HUES64 (cell line): ENCODE data around the gene MADD.
A peak's percentile ranks its signal among the peaks of the same experiment; 100 is the strongest.
"Not testable (repeated sequence)": the region's sequence is repeated elsewhere in the genome, so short reads cannot be mapped to it uniquely, and the experiment has no call there.

Source experiments
- H3K27ac ChIP-seq: 2 replicates; pipeline ENCODE4 v1.7.0; 2013; ENCODE audit warnings: low read depth, low read length, inconsistent platforms
- H3K27me3 ChIP-seq: 2 replicates; pipeline ENCODE4 v1.6.1; 2013; ENCODE audit warnings: mild to moderate bottlenecking, low read length; ENCODE audit not compliant: insufficient read depth
- H3K36me3 ChIP-seq: 2 replicates; pipeline ENCODE4 v1.6.1; 2013; ENCODE audit warnings: mild to moderate bottlenecking, low read length; ENCODE audit not compliant: insufficient read depth
- H3K4me1 ChIP-seq: 2 replicates; pipeline ENCODE4 v1.6.1; 2013; ENCODE audit warnings: mild to moderate bottlenecking, low read length, moderate library complexity; ENCODE audit not compliant: insufficient read depth
- H3K4me3 ChIP-seq: 2 replicates; pipeline ENCODE4 v1.5.1; 2013; ENCODE audit warnings: mild to moderate bottlenecking, low read length, moderate library complexity
- H3K9ac ChIP-seq: 2 replicates; pipeline ENCODE4 v1.6.1; 2013; ENCODE audit warnings: mild to moderate bottlenecking, low read depth, low read length
- H3K9me3 ChIP-seq: 2 replicates; pipeline ENCODE4 v1.6.1; 2013; ENCODE audit warnings: low read depth, low read length; ENCODE audit not compliant: insufficient read depth
- WGBS: fragments of 150-250, 120-280 bp; methylation state at CpG from one replicate; pipeline ENCODE4 v1.1.7; 2013; ENCODE audit warnings: missing lambda C conversion rate; 5-methylcytosine and 5-hydroxymethylcytosine counted together

Gene MADD

GRCh38 chr11:47299078-47299477 lies 29.1 kb downstream of the MADD start:
- H3K4me3 ChIP-seq: no peak overlapping the region
- no peak overlapping the region for H3K9ac ChIP-seq
- peaks cover 10% of the 10 kb centered on the region; the same call in 1 of the 2 replicates for H3K9me3 ChIP-seq
- H3K27me3 ChIP-seq: no peaks in the 10 kb centered on the region
- no peak overlapping the region for H3K27ac ChIP-seq
- peaks cover 67% of the 10 kb centered on the region for H3K36me3 ChIP-seq
- WGBS: 100% methylated on average over 2 of the region's 3 CpGs
- H3K4me1 ChIP-seq: no peaks in the 10 kb centered on the region

GRCh38 chr11:47302853-47303252 lies 32.9 kb downstream of the MADD start:
- Histone ChIP-seq H3K27ac (no peak overlapping the region), H3K9ac (no peak overlapping the region), H3K36me3 (peaks cover 54% of the 10 kb centered on the region), H3K9me3 (peaks cover 10% of the 10 kb centered on the region; the same call in 1 of the 2 replicates), H3K27me3 (no peaks in the 10 kb centered on the region), H3K4me1 (no peaks in the 10 kb centered on the region), H3K4me3 (no peak overlapping the region)
- 100% methylated on average over 1 of the region's 1 CpG for WGBS

GRCh38 chr11:47305734-47306483 lies 36.0 kb downstream of the MADD start:
- peaks cover 7% of the 10 kb centered on the region; the same call in 1 of the 2 replicates for H3K9me3 ChIP-seq
- H3K36me3 ChIP-seq: peaks cover 55% of the 10 kb centered on the region
- H3K27me3 ChIP-seq: no peaks in the 10 kb centered on the region
- H3K27ac ChIP-seq: no peak overlapping the region
- 96% methylated on average over 3 of the region's 3 CpGs for WGBS
- H3K4me1 ChIP-seq: peaks cover 5% of the 10 kb centered on the region; the same call in 1 of the 2 replicates
- H3K9ac ChIP-seq: no peak overlapping the region
- no peak overlapping the region for H3K4me3 ChIP-seq

- no CpG with 5 or more reads among the region's 1 CpG for WGBS
- peaks cover 7% of the 10 kb centered on the region; the same call in 1 of the 2 replicates for H3K9me3 ChIP-seq
- H3K4me1 ChIP-seq: peaks cover 5% of the 10 kb centered on the region; the same call in 1 of the 2 replicates
- no peak overlapping the region for H3K4me3 ChIP-seq
- no peaks in the 10 kb centered on the region for H3K27me3 ChIP-seq
- peaks cover 57% of the 10 kb centered on the region for H3K36me3 ChIP-seq
- no peak overlapping the region for H3K9ac ChIP-seq
- H3K27ac ChIP-seq: no peak overlapping the region
Measured at GRCh38 chr11:47306484-47306844, 36.5 kb downstream of the MADD start.

- no peak overlapping the region; the same call in 1 of the 2 replicates for H3K9ac ChIP-seq
- H3K27me3 ChIP-seq: no peaks in the 10 kb centered on the region
- H3K4me3 ChIP-seq: no peak overlapping the region
- WGBS: 77% methylated on average over 6 of the region's 6 CpGs
- peaks cover 60% of the 10 kb centered on the region for H3K36me3 ChIP-seq
- peaks cover 5% of the 10 kb centered on the region; the same call in 1 of the 2 replicates for H3K4me1 ChIP-seq
- peak overlapping the region; percentile 54 for H3K27ac ChIP-seq
- H3K9me3 ChIP-seq: no peaks in the 10 kb centered on the region
Measured at GRCh38 chr11:47308050-47308823, 38.3 kb downstream of the MADD start.

- no peaks in the 10 kb centered on the region for H3K27me3 ChIP-seq
- no peaks in the 10 kb centered on the region for H3K9me3 ChIP-seq
- H3K4me3 ChIP-seq: no peak overlapping the region
- peaks cover 56% of the 10 kb centered on the region for H3K36me3 ChIP-seq
- H3K9ac ChIP-seq: no peak overlapping the region
- WGBS: 97% methylated on average over 5 of the region's 5 CpGs
- no peak overlapping the region for H3K27ac ChIP-seq
- H3K4me1 ChIP-seq: no peaks in the 10 kb centered on the region
Measured at GRCh38 chr11:47314992-47315391, 45.1 kb downstream of the MADD start.

GRCh38 chr11:47316501-47316900 lies 46.6 kb downstream of the MADD start:
- H3K36me3 ChIP-seq: peaks cover 44% of the 10 kb centered on the region
- H3K4me3 ChIP-seq, H3K4me1 ChIP-seq, H3K27ac ChIP-seq, H3K9ac ChIP-seq, H3K27me3 ChIP-seq, H3K9me3 ChIP-seq: not testable (repeated sequence)
- WGBS: 95% methylated on average over 8 of the region's 8 CpGs

- no peak overlapping the region for H3K4me3 ChIP-seq
- H3K27me3 ChIP-seq: no peaks in the 10 kb centered on the region
- H3K27ac ChIP-seq: no peak overlapping the region
- no peak overlapping the region for H3K9ac ChIP-seq
- 93% methylated on average over 5 of the region's 5 CpGs for WGBS
- no peaks in the 10 kb centered on the region for H3K9me3 ChIP-seq
- peaks cover 44% of the 10 kb centered on the region for H3K36me3 ChIP-seq
- H3K4me1 ChIP-seq: no peaks in the 10 kb centered on the region
Measured at GRCh38 chr11:47317064-47317828, 47.3 kb downstream of the MADD start.

GRCh38 chr11:47318166-47318565 lies 48.2 kb downstream of the MADD start:
- H3K27ac ChIP-seq: no peak overlapping the region
- 100% methylated on average over 1 of the region's 2 CpGs for WGBS

GRCh38 chr11:47324520-47324919 lies 54.6 kb downstream of the MADD start:
- Histone ChIP-seq H3K27me3 (no peaks in the 10 kb centered on the region), H3K4me1 (no peaks in the 10 kb centered on the region), H3K27ac (no peak overlapping the region), H3K9me3 (no peaks in the 10 kb centered on the region), H3K9ac (no peak overlapping the region), H3K4me3 (no peak overlapping the region), H3K36me3 (peaks cover 42% of the 10 kb centered on the region)
- WGBS: 93% methylated on average over 12 of the region's 12 CpGs

More at GRCh38 chr11:47318166-47318565, 48.2 kb downstream of the MADD start:
- H3K9ac ChIP-seq: no peak overlapping the region
- H3K4me3 ChIP-seq: no peak overlapping the region
- no peaks in the 10 kb centered on the region for H3K4me1 ChIP-seq
- no peaks in the 10 kb centered on the region for H3K27me3 ChIP-seq
- peaks cover 35% of the 10 kb centered on the region for H3K36me3 ChIP-seq
- H3K9me3 ChIP-seq: no peaks in the 10 kb centered on the region
